Measurements from ENCODE around the gene PRKN. TPM values are rescaled to one million over a fixed set of nuclear protein-coding genes. Genes with fewer than 3 reads are reported as not detected.

PRKN gene
- total and polyA plus RNA-seq, 9 of the 15 experiments (the other 6 are each of a cell fraction or from before 2014, with no cell fraction given), result 0.03 to 0.96 (median 0.15) TPM; not detected in 2

DNA sequence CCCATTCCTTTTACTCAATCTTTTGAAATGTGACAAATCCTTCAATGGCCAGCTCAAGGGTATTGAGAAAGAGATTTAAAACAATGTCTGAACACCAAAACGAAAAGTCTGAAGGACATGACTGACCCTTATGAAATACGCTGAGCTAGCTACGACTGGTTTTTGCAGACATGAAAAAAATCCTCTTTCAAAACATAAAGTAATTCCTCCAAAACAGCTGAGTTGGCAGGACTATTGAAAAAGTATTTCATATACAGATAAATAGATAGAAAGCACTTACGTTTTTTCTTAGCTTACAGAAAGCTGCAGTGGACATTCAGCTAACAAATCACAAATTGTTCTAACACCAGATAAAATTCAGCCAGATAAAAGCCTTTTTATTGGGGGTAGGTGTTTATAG, 751.0 kb downstream of the PRKN start:
- Histone ChIP-seq H3K4me1 (replicated peaks in 1 of 2; ENCODE audit: control insufficient read depth in 2 of 2, insufficient read depth in 2 of 2, low read length in 2 of 2) (no peaks in the 10 kb centered on the region), H3K4me3 (no peak overlapping the region), H3K4me2 (ENCODE audit: insufficient read depth, low read length) (no peak overlapping the region), H3K36me3 (ENCODE audit: control insufficient read depth, insufficient read depth, low read length) (no peaks in the 10 kb centered on the region), H3K27me3 (ENCODE audit: control insufficient read depth in 2 of 2, insufficient read depth in 2 of 2, low read length in 2 of 2) (no peaks in the 10 kb centered on the region), H3K27ac (ENCODE audit: extremely low read depth, low read depth, low read length) (no peak overlapping the region), H4K20me1 (replicated peaks; ENCODE audit: control insufficient read depth, insufficient read depth, low read length) (no peaks in the 10 kb centered on the region), H3K9ac (ENCODE audit: insufficient read depth in 1 of 2, low read depth in 2 of 2, low read length in 2 of 2) (no peak overlapping the region), H3K79me2 (ENCODE audit: control insufficient read depth, insufficient read depth, low read length) (no peaks in the 10 kb centered on the region), H2AFZ (ENCODE audit: low read depth, low read length) (no peak overlapping the region), H3K9me1 (ENCODE audit: control insufficient read depth, insufficient read depth, low read length) (no peaks in the 10 kb centered on the region), H3K9me3 (replicated peaks; ENCODE audit: control insufficient read depth, insufficient read depth, low read depth, low read length) (no peaks in the 10 kb centered on the region)
- ATAC-seq (no peak), FAIRE-seq (no peak), DNase-seq (ENCODE audit: extremely low read depth in 1 of 4, low spot score in 3 of 4) (no peak)
- CTCF ChIA-PET (ENCODE audit: low intra/inter-chr PET ratio), result no interaction called here
- in situ Hi-C loops (cut with MboI), result no loop called here
- 0% methylated on average over 4 of the region's 4 CpGs for WGBS (ENCODE audit: insufficient coverage, low coverage, missing lambda C conversion rate)
- POLR2A ChIA-PET, result no interaction called here
- intact Hi-C loops (cut with micrococcal nuclease), result no loop called here
- BruUV-seq (replicated peaks), result no TSS peak
- TF ChIP-seq ZNF316 (IDR thresholded peaks at IDR 0.05) (peak; percentile 42; the same call in 1 of the 2 replicates), C11orf30 (IDR thresholded peaks at IDR 0.05; ENCODE audit: low read depth) (peak; percentile 27; the same call in 1 of the 2 replicates), RCOR1 (IDR thresholded peaks at IDR 0.05; ENCODE audit: borderline replicate concordance in 1 of 2, low read depth in 2 of 2, low read length in 2 of 2) (no peak)

- no peaks in the 10 kb centered on the region for H3K79me2 ChIP-seq (ENCODE audit: control insufficient read depth, insufficient read depth, low read length)
- no peak for FAIRE-seq
- DNase-seq (ENCODE audit: extremely low read depth in 1 of 4, low spot score in 3 of 4), result no peak
- intact Hi-C loops (cut with micrococcal nuclease) (no loop called here), in situ Hi-C loops (cut with MboI) (no loop called here)
- no peak overlapping the region for H2AFZ ChIP-seq (ENCODE audit: low read depth, low read length)
- H3K27ac ChIP-seq (ENCODE audit: extremely low read depth, low read depth, low read length), result no peak overlapping the region
- no peaks in the 10 kb centered on the region for H3K4me1 ChIP-seq (replicated peaks in 1 of 2; ENCODE audit: control insufficient read depth in 2 of 2, insufficient read depth in 2 of 2, low read length in 2 of 2)
- no peaks in the 10 kb centered on the region for H3K36me3 ChIP-seq (ENCODE audit: control insufficient read depth, insufficient read depth, low read length)
- H3K9me3 ChIP-seq (replicated peaks; ENCODE audit: control insufficient read depth, insufficient read depth, low read depth, low read length), result no peaks in the 10 kb centered on the region
- no peak for TF ChIP-seq SMAD4 (CRISPR knock-in tag; conservative IDR thresholded peaks at IDR 0.05)
- TF ChIP-seq MEF2A (IDR thresholded peaks at IDR 0.05; ENCODE audit: control insufficient read depth, low read depth, low read length), result peak; percentile 25; the same call in 1 of the 2 replicates
- no peaks in the 10 kb centered on the region for H4K20me1 ChIP-seq (replicated peaks; ENCODE audit: control insufficient read depth, insufficient read depth, low read length)
- no peak for ATAC-seq
- ChIA-PET CTCF (ENCODE audit: low intra/inter-chr PET ratio) (no interaction called here), POLR2A (interaction anchor here (1.0 kb wide), 1 partner anchor 12 kb away, joined by 3 read pairs; no protein-coding TSS in a partner anchor)
- WGBS (ENCODE audit: insufficient coverage, low coverage, missing lambda C conversion rate), result under 1% methylated on average over 9 of the region's 9 CpGs
- BruUV-seq (replicated peaks), result no TSS peak
- H3K27me3 ChIP-seq (ENCODE audit: control insufficient read depth in 2 of 2, insufficient read depth in 2 of 2, low read length in 2 of 2), result no peaks in the 10 kb centered on the region
- no peak overlapping the region for H3K4me2 ChIP-seq (ENCODE audit: insufficient read depth, low read length)
- no peaks in the 10 kb centered on the region for H3K9me1 ChIP-seq (ENCODE audit: control insufficient read depth, insufficient read depth, low read length)
- H3K9ac ChIP-seq (ENCODE audit: insufficient read depth in 1 of 2, low read depth in 2 of 2, low read length in 2 of 2), result no peak overlapping the region
- no peak overlapping the region for H3K4me3 ChIP-seq
Observed at GRCh38 chr6:161973064-161973463, 754.5 kb downstream of the PRKN start.
